AG09319 (cell line): ENCODE results near the gene SH3GLB2.
"Not testable (repeated sequence)": the region's sequence is repeated elsewhere in the genome, so short reads cannot be mapped to it uniquely, and the experiment has no call there.

Experiments
- DNase-seq: peaks from one replicate; pipeline ENCODE4 v3.0.0-alpha.2; 2010; ENCODE audit warnings: low read depth; ENCODE audit errors: extremely low read depth
- TF ChIP-seq, protein P1 (sequence below): IDR thresholded peaks from 2 replicates; pipeline ENCODE4 v1.5.1; 2011; ENCODE audit warnings: low read depth, mild to moderate bottlenecking, inconsistent platforms, low read length, moderate library complexity

The SH3GLB2 gene

DNA sequence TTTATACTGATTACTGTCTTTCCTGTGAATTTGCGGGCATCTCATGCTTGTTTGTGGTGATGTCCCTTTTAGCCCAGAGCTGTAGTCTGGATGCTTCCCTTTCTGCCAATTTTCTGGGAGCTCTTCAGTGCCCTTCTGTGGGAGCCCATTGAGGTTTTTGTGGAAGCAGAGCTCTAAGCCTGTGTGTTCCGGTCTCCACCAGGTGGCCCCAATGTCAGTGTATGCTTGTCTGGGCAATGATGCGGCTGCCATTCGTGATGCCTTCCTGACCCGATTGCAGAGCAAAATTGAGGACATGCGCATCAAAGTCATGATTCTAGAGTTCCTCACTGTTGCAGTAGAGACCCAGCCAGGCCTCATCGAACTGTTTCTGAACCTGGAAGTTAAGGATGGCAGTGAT lies 35.1 kb downstream of the SH3GLB2 start:
- no peak for DNase-seq

DNA sequence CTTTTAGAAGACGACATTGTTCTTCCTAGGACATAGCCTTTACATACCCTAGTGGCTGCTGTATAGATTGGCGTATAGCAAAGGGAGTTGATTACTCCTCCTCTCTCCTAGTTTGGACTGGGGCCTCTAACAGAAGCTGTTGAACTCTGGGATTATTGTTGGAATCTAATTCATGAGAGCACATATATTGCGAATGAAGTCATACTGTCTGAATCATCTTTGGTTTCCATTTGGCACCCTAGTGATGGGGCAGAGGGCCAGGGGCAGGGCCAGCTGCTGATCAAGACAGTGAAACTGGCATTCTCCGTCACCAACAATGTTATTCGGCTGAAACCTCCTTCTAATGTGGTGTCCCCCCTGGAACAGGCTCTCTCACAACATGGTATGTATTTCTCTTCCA lies 40.3 kb downstream of the SH3GLB2 start:
- DNase-seq = peak; percentile 40
- TF ChIP-seq, protein P1, sequence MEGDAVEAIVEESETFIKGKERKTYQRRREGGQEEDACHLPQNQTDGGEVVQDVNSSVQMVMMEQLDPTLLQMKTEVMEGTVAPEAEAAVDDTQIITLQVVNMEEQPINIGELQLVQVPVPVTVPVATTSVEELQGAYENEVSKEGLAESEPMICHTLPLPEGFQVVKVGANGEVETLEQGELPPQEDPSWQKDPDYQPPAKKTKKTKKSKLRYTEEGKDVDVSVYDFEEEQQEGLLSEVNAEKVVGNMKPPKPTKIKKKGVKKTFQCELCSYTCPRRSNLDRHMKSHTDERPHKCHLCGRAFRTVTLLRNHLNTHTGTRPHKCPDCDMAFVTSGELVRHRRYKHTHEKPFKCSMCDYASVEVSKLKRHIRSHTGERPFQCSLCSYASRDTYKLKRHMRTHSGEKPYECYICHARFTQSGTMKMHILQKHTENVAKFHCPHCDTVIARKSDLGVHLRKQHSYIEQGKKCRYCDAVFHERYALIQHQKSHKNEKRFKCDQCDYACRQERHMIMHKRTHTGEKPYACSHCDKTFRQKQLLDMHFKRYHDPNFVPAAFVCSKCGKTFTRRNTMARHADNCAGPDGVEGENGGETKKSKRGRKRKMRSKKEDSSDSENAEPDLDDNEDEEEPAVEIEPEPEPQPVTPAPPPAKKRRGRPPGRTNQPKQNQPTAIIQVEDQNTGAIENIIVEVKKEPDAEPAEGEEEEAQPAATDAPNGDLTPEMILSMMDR = no peak

More for the DNA sequence above, 35.1 kb downstream of the SH3GLB2 start:
- TF ChIP-seq, protein P1 = peak; percentile 18

DNA sequence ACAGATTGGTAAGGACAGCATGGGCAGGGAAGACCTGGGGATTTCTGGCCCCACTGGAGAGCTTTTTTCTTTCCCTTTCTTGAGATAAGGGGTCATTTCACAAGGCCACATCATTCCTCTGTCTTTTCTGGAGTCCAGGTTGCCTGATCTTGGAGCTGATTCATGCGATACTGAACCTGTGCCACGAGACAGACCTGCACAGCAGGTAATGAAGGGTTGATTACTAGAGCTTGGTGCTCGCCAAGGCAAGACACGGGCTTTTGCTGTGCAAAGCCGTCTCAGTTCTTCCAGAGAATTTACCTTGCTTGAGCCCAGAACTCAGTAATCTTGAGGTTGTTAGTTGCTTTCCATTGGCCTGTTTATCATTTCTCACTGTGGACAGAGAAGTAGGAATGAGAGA lies 41.5 kb downstream of the SH3GLB2 start:
- TF ChIP-seq, protein P1 = no peak

DNA sequence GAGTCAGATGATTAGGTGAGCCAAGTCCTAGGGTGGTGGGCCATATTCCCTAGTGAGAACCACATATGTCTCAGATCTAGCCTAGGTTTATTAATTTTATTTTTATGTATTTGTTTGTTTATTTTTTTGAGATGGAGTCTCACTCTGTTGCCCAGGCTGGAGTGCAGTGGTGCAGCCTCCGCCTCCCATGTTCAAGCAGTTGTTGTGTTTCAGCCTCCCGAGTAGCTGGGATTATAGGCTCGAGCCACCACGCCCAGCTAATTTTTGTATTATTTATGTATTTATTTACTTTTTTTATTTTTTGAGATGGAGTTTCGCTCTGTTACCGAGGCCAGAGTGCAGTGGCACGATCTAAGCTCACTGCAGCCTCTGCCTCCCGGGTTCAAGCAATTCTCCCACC lies 44.6 kb downstream of the SH3GLB2 start:
- DNase-seq = no peak

More for the DNA sequence above, 41.5 kb downstream of the SH3GLB2 start:
- DNase-seq = no peak

DNA sequence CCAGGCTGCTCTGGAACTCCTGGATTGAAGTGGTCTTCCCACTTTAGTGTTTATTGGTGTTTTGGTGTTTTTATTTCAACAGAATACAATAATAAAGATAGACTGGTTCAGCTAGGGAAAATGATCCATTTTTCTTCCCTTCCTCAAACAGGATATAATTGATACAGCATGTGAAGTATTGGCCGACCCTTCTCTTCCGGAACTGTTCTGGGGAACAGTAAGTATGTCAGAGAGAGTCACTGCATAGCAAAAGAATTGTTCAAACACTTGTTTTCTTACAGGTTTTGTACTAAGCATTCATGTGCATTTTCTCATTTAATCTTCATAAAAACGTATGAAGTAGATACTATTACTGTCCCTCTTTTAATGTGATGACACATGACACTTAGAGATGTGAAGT lies 49.0 kb downstream of the SH3GLB2 start:
- TF ChIP-seq, protein P1 = no peak
- no peak for DNase-seq

More for the DNA sequence above, 44.6 kb downstream of the SH3GLB2 start:
- TF ChIP-seq, protein P1 = no peak

DNA sequence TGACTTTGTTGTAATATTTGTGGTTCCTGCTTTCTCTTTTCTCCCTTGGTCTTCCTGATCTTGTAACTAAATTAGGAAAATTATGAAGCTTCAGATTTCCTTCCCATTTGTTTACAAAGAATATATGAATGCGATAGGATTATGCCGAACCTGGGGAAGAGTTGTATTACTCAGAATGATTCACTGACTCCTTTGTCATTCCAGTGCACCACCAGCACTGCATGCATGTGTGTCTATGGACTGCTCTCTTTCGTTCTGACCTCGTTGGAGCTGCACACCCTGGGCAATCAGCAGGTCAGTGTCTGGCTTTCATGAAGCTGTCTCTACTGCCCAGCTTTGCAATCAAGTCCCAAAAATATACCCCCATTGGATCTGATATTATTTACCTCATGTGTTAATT lies 55.2 kb downstream of the SH3GLB2 start:
- DNase-seq = no peak
- TF ChIP-seq, protein P1 = no peak

DNA sequence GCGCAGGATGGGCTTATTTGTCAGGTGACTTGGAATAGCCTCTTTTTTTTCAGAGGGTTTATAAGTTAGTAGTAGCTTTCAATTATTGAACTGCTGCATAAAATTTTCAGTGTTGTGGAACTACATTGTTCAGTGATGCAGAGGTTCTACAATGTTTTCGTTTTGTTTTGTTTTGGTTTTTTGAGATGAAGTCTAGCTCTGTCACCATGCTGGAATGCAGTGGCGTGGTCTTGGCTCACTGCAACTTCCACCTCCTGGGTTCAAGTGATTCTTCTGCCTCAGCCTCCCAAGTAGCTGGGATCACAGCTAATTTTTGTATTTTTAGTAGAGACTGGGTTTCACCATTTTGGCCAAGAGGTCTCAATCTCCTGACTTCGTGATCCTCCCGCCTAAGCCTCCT lies 58.6 kb downstream of the SH3GLB2 start:
- TF ChIP-seq, protein P1 = no peak
- no peak for DNase-seq

DNA sequence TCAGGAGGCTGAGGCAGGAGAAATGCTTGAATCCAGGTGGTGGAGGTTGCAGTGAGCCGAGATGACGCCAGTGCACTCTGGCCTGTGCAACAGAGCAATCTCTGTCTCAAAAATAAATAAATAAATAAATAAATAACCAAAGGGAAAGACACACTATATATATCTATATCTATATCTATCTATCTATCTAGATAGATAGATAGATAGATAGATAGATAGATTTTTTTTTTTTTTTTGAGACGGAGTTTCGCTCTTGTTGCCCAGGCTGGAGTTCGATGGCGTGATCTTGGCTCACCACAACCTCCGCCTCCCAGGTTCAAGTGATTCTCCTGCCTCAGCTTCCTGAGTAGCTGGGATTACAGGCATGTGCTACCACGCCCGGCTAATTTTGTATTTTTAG lies 66.7 kb downstream of the SH3GLB2 start:
- DNase-seq = not testable (repeated sequence)
